H9 (cell line): ENCODE results near the gene ATG4D. TPM values are rescaled to one million over a fixed set of nuclear protein-coding genes. Genes with fewer than 3 reads are reported as not detected.

Experiments used
- DNase-seq: peaks from one replicate; pipeline ENCODE4 v3.0.0-alpha.2; 2017
- H2AFZ ChIP-seq: one replicate; pipeline ENCODE4 v1.6.1; 2013; ENCODE audit warnings: mild to moderate bottlenecking, low read length, control low read depth, moderate library complexity
- H2AK5ac ChIP-seq: 2 replicates; pipeline ENCODE4 v1.6.1; 2013; ENCODE audit warnings: low read length, control low read depth, mixed read lengths; ENCODE audit not compliant: insufficient read length
- H2BK120ac ChIP-seq: one replicate; pipeline ENCODE4 v1.6.1; 2013; ENCODE audit warnings: low read depth, mild to moderate bottlenecking, low read length, control low read depth, inconsistent platforms; ENCODE audit not compliant: poor library complexity, severe bottlenecking
- H2BK12ac ChIP-seq: 2 replicates; pipeline ENCODE4 v1.6.1; 2013; ENCODE audit warnings: low read length, control low read depth, mixed read lengths, low read depth; ENCODE audit not compliant: insufficient read length
- H2BK15ac ChIP-seq: 2 replicates; pipeline ENCODE4 v1.6.1; 2013; ENCODE audit warnings: low read depth, low read length, control low read depth
- H2BK20ac ChIP-seq: one replicate; pipeline ENCODE4 v1.6.1; 2013; ENCODE audit warnings: low read depth, mild to moderate bottlenecking, low read length, control low read depth, inconsistent platforms; ENCODE audit not compliant: poor library complexity, severe bottlenecking
- H2BK5ac ChIP-seq: 2 replicates; pipeline ENCODE4 v1.6.1; 2013; ENCODE audit warnings: low read length, control low read depth, mixed read lengths; ENCODE audit not compliant: insufficient read length
- H3K14ac ChIP-seq: 2 replicates; pipeline ENCODE4 v1.6.1; 2013; ENCODE audit warnings: low read length, control low read depth; ENCODE audit not compliant: insufficient read depth
- H3K18ac ChIP-seq: 2 replicates; pipeline ENCODE4 v1.6.1; 2013; ENCODE audit warnings: low read depth, mild to moderate bottlenecking, mixed read lengths, low read length, control low read depth; ENCODE audit not compliant: insufficient read length
- H3K23ac ChIP-seq: 2 replicates; pipeline ENCODE4 v1.6.1; 2013; ENCODE audit warnings: low read length, control low read depth, mixed read lengths, low read depth; ENCODE audit not compliant: insufficient read length
- H3K23me2 ChIP-seq: 2 replicates; pipeline ENCODE4 v1.6.1; 2013; ENCODE audit warnings: low read depth, mild to moderate bottlenecking, mixed read lengths, low read length, control low read depth; ENCODE audit not compliant: insufficient read length, poor library complexity, severe bottlenecking
- H3K27ac ChIP-seq: 2 replicates; pipeline ENCODE4 v1.5.1; 2013; ENCODE audit warnings: low read length, control low read depth, mixed read lengths, low read depth; ENCODE audit not compliant: insufficient read length
- H3K27me3 ChIP-seq: 2 replicates; pipeline ENCODE4 v1.6.1; 2013; ENCODE audit warnings: low read length, control low read depth, inconsistent platforms; ENCODE audit not compliant: insufficient read depth
- H3K4ac ChIP-seq: 2 replicates; pipeline ENCODE4 v1.6.1; 2013; ENCODE audit warnings: low read depth, mild to moderate bottlenecking, control low read depth, inconsistent platforms, low read length, moderate library complexity
- H3K4me1 ChIP-seq: 2 replicates; pipeline ENCODE4 v1.6.1; 2013; ENCODE audit warnings: low read length, control low read depth, inconsistent platforms; ENCODE audit not compliant: insufficient read depth
- H3K4me2 ChIP-seq: 2 replicates; pipeline ENCODE4 v1.6.1; 2013; ENCODE audit warnings: low read length, control low read depth, mixed read lengths; ENCODE audit not compliant: insufficient read length, insufficient read depth
- H3K56ac ChIP-seq: 2 replicates; pipeline ENCODE4 v1.6.1; 2013; ENCODE audit warnings: low read depth, mild to moderate bottlenecking, mixed read lengths, low read length, control low read depth; ENCODE audit not compliant: insufficient read length
- H3K79me1 ChIP-seq: 2 replicates; pipeline ENCODE4 v1.6.1; 2013; ENCODE audit warnings: low read depth, mild to moderate bottlenecking, moderate library complexity, low read length, control low read depth, inconsistent platforms; ENCODE audit not compliant: insufficient read depth, poor library complexity, severe bottlenecking
- H3K79me2 ChIP-seq: 2 replicates; pipeline ENCODE4 v1.6.1; 2013; ENCODE audit warnings: low read length, control low read depth, inconsistent platforms; ENCODE audit not compliant: insufficient read depth
- H3K9ac ChIP-seq: 2 replicates; pipeline ENCODE4 v1.6.1; 2013; ENCODE audit warnings: low read length, control low read depth, mixed read lengths; ENCODE audit not compliant: insufficient read length; ENCODE audit errors: extremely low read depth
- H3K9me3 ChIP-seq: one replicate; pipeline ENCODE4 v1.6.1; 2013; ENCODE audit warnings: low read depth, low read length, inconsistent platforms; ENCODE audit not compliant: control insufficient read depth
- H3T11ph ChIP-seq: one replicate; pipeline ENCODE4 v1.6.1; 2013; ENCODE audit warnings: mild to moderate bottlenecking, low read length, control low read depth, inconsistent platforms
- H4K20me1 ChIP-seq: one replicate; pipeline ENCODE4 v1.6.1; 2013; ENCODE audit not compliant: control insufficient read depth, insufficient read length, insufficient read depth
- H4K5ac ChIP-seq: 2 replicates; pipeline ENCODE4 v1.6.1; 2013; ENCODE audit warnings: low read depth, mild to moderate bottlenecking, mixed read lengths, low read length, control low read depth; ENCODE audit not compliant: insufficient read length
- H4K8ac ChIP-seq: replicated peaks from 2 replicates; pipeline ENCODE4 v1.6.1; 2013; ENCODE audit warnings: low read length, control low read depth, mixed read lengths, low read depth; ENCODE audit not compliant: insufficient read length
- H4K91ac ChIP-seq: 2 replicates; pipeline ENCODE4 v1.6.1; 2013; ENCODE audit warnings: low read depth, mild to moderate bottlenecking, moderate library complexity, mixed read lengths, low read length, control low read depth; ENCODE audit not compliant: insufficient read length
- H3K27ac Mint-ChIP-seq, 3 experiments: 2 replicates in 2 of 3; 3 replicates in 1 of 3; pipeline ENCODE4 v1.8.0; 2020 to 2021; ENCODE audit warnings: mixed read lengths in 3 of 3, mild to moderate bottlenecking in 1 of 3, moderate library complexity in 1 of 3
- H3K27me3 Mint-ChIP-seq: 2 replicates; pipeline ENCODE4 v1.8.0; 2021; ENCODE audit warnings: low read depth, mild to moderate bottlenecking, moderate library complexity, mixed read lengths
- H3K36me3 Mint-ChIP-seq, 3 experiments: 2 replicates in 2 of 3; 3 replicates in 1 of 3; pipeline ENCODE4 v1.8.0; 2020 to 2021; ENCODE audit warnings: low read depth in 3 of 3, mixed read lengths in 3 of 3; ENCODE audit not compliant: insufficient read depth in 1 of 3
- H3K4me1 Mint-ChIP-seq, 2 experiments: 2 replicates each; pipeline ENCODE4 v1.8.0; 2020; ENCODE audit warnings: mixed read lengths in 2 of 2
- H3K4me3 Mint-ChIP-seq, 2 experiments: 2 replicates in 1 of 2; 3 replicates in 1 of 2; pipeline ENCODE4 v1.8.0; 2020 to 2021; ENCODE audit warnings: mild to moderate bottlenecking in 2 of 2, mixed read lengths in 2 of 2, moderate library complexity in 1 of 2
- H3K9me3 Mint-ChIP-seq, 2 experiments: 2 replicates in 1 of 2; 3 replicates in 1 of 2; pipeline ENCODE4 v1.8.0; 2020; ENCODE audit warnings: mild to moderate bottlenecking in 2 of 2, mixed read lengths in 2 of 2, moderate library complexity in 1 of 2
- CTCF ChIP-seq: fragments of 200-600 bp; sonication (generic); conservative IDR thresholded peaks from 3 replicates; pipeline ENCODE4 v1.8.0; 2021; ENCODE audit warnings: antibody characterized with exemption, mild to moderate bottlenecking
- WGBS: extraction: QIAGEN DNeasy Blood & Tissue Kit; methylation state at CpG from one replicate; pipeline ENCODE4 v1.1.7; 2013; ENCODE audit warnings: missing lambda C conversion rate, low lambda C conversion rate, mixed read lengths; ENCODE audit not compliant: insufficient read length; ENCODE audit errors: extremely low coverage; 5-methylcytosine and 5-hydroxymethylcytosine counted together
- total RNA-seq: library from RNA; stranded (reverse); gene quantifications from 2 replicates; pipeline ENCODE4 v1.2.1, GENCODE V29; 2021

ATG4D gene
- total RNA-seq, 1 experiment from 2014 or later: 55.8 TPM

GRCh38 chr19:10516064-10516385, 27.7 kb upstream of the ATG4D start:
- H4K5ac ChIP-seq: no peak overlapping the region
- peaks cover 7% of the 10 kb centered on the region; the same call in 1 of the 2 replicates for H3K27me3 ChIP-seq
- Mint-ChIP-seq H3K4me1 (peaks cover 19 to 29% of the 10 kb centered on the region in 2 experiments), H3K27ac (no peak overlapping the region), H3K4me3 (peak overlapping the region in 1 of 2 experiments; percentile 86; a peak in 3 of 5 replicates), H3K27me3 (peaks cover 20% of the 10 kb centered on the region), H3K36me3 (peaks cover 7 to 10% (median 8%) of the 10 kb centered on the region in 3 experiments; a peak in 6 of 7 replicates), H3K9me3 (no peaks in the 10 kb centered on the region; a peak in 1 of 5 replicates)
- H3K14ac ChIP-seq: no peak overlapping the region
- no peak overlapping the region for H3K4ac ChIP-seq
- no peak overlapping the region for H3K27ac ChIP-seq
- no peak overlapping the region for H2AK5ac ChIP-seq
- no peak overlapping the region for H3K18ac ChIP-seq
- H3T11ph ChIP-seq: no peak overlapping the region
- H3K23ac ChIP-seq: no peak overlapping the region
- no peaks in the 10 kb centered on the region for H3K9me3 ChIP-seq
- H2BK20ac ChIP-seq: no peak overlapping the region
- H3K56ac ChIP-seq: no peak overlapping the region
- WGBS: no CpG with 5 or more reads among the region's 5 CpGs
- no peak overlapping the region for H2BK12ac ChIP-seq
- H3K4me1 ChIP-seq: no peaks in the 10 kb centered on the region; the same call in 1 of the 2 replicates
- no peak overlapping the region for H2BK15ac ChIP-seq
- H2AFZ ChIP-seq: no peak overlapping the region
- H2BK120ac ChIP-seq: no peak overlapping the region
- no peak overlapping the region for H2BK5ac ChIP-seq
- no peaks in the 10 kb centered on the region for H4K20me1 ChIP-seq
- DNase-seq: no peak
- peaks cover 19% of the 10 kb centered on the region for H3K23me2 ChIP-seq
- H4K8ac ChIP-seq: no peak overlapping the region
- no peak for TF ChIP-seq CTCF
- H4K91ac ChIP-seq: no peak overlapping the region
- no peak overlapping the region for H3K9ac ChIP-seq
- H3K4me2 ChIP-seq: no peak overlapping the region
- H3K79me1 ChIP-seq: no peaks in the 10 kb centered on the region
- H3K79me2 ChIP-seq: no peaks in the 10 kb centered on the region
